HG02840 (cell line): ENCODE data around the gene ZNF532.
"Not testable (repeated sequence)": the region's sequence is repeated elsewhere in the genome, so short reads cannot be mapped to it uniquely, and the experiment has no call there.

ENCODE experiments used
- ATAC-seq: cut with Tn5 transposase; IDR thresholded peaks from one replicate; pipeline ENCODE4 v1.9.1; 2021; ENCODE audit warnings: mild to moderate bottlenecking, moderate library complexity, moderate number of reproducible peaks; ENCODE audit not compliant: unreplicated experiment, low FRiP score

The ZNF532 gene

GRCh38 chr18:58896734-58897508 lies 32.2 kb downstream of the ZNF532 start:
- no peak for ATAC-seq

GRCh38 chr18:58898010-58898799 lies 33.5 kb downstream of the ZNF532 start:
- no peak for ATAC-seq

DNA sequence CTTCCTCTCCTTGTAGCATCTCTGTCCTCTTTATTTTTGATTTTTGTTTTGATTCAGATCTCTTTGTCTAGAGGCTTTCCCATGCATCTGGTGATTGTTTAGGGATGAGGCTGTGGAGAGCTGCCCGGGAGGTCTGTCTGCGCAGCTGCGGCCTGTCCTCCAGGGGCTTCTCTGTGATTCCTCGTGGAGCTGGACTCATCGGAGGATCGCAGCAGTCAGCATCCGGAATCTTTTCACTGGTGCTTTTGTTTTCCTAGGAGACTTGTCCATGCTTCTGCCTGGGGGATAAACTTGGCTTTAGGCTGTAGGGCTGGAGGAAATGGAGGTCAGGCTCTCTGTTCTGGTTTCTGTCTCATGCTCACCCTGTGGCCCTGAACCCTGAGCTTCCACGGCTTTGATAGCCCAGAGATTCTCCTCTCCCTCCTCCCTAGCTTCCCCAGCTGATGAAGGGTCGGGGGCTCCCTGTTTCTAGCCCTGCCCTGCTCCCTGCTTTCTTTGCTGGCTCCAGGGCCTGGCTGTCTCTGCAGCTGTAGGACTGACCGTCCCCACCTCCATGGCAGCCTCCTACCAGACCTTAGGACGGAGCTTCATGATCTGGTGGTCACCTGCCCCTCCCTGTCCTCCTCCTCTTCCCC lies 35.5 kb downstream of the ZNF532 start:
- ATAC-seq: no peak

GRCh38 chr18:58901143-58901542 lies 36.5 kb downstream of the ZNF532 start:
- ATAC-seq: no peak

DNA sequence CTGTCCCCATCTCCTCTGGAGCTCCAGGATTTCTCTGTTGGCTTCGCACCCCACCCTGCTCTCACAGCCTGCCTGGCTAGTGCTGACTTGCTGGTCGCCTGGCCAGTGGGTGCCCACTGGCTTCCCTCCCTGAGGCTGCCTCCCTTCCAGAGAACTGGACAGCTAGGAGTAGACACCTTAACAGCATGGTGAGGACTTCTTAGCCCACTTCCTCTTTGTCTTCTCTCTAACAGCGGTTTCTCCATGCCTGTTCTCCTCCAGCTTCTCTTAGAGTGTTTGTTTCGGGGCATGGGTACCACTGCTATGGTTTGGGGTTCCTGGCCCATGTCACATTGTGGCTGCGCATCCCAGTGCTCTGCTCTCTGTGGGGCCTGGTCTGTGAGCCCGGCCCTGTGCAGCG lies 37.1 kb downstream of the ZNF532 start:
- ATAC-seq: no peak

GRCh38 chr18:58902961-58903360 lies 38.3 kb downstream of the ZNF532 start:
- ATAC-seq: no peak

DNA sequence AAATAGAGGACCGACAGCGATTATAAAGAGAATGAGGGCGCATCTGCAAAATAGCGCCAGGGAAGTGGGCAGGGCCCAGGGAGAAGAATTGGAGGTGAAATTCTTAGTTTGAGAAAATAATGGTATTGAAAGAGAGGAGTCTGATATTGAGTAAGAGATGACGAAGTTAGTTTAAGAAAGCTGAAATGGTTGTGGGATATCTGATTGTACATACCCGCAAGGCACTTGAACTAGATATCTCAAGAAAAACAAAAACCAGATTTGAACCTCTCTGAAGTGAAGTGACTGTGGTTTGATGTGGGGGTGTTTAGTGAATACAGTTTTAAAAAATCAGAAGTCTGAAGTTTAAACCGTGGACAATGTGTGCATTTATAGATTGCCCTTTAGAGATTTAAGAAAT lies 38.9 kb downstream of the ZNF532 start:
- ATAC-seq: no peak

DNA sequence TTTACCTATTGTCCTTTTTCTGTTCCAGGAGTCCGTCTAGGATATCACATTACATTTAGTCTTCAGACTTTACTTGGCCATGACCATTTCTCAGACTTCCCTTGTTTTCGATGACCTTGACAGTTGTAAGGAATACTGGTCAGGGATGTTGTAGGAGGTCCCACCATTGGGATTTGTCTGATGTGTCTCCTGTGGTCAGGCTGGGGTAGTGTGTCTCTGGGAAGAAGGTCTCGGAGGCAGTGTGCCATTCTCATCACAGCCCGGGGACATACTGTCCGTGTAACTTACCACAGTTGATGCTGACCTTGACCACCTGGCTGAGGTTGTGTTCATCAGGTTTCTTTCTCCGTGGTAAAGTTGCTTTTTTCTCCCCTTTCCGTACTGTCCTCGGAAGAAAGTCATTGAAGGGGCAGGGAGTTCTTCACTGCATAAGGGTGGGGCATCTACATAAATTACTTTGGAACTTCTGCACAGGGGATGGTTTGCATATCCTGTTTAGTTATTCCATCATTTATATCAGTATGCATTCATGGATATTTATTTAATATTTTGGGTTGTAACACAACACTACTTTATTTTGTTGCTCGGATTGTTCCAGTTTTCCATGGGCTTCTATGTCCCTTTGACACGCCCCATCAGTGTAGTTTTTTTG lies 41.2 kb downstream of the ZNF532 start:
- ATAC-seq: no peak

GRCh38 chr18:58908006-58908405 lies 43.3 kb downstream of the ZNF532 start:
- no peak for ATAC-seq

DNA sequence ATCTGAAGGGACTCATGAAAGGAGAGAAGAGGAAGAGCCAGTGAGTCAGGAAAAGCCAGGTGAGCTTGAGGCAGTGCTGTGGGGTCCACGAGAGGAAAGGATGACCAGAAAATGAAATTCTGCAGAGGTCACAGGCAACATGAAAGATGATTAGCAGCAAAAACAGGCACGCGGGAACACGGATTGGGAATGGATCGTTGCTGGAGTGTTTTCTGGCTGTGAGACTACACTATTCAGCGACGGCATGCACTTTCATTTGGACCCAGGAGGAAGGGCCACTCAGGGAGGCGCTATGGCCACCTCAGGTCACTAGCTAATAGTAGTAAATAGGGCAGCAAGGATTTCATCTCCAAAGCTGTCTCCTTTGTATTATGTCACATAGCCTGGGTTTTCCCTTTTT lies 44.8 kb downstream of the ZNF532 start:
- no peak for ATAC-seq

DNA sequence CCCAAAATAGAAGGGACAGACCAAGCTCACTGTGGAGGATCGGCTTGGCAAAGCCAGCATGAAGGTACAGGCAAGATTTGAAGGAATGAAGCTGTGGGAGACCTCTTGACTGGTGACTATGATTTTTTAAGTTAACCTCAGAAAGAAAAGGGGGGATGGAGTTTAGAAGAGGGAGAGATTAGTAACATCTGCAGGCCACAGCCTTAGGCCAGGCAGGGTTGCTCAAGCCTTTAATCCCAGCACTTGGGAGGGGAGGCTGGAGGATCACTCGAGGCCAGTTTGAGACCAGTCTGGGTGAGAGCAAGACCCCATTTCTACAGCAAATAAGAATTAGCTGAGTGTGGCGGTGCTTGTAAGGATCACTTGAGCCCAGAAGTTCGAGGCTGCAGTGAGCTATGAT lies 46.6 kb downstream of the ZNF532 start:
- ATAC-seq: no peak

- no peak for ATAC-seq
Observed at GRCh38 chr18:58911766-58912165, 47.1 kb downstream of the ZNF532 start.

DNA sequence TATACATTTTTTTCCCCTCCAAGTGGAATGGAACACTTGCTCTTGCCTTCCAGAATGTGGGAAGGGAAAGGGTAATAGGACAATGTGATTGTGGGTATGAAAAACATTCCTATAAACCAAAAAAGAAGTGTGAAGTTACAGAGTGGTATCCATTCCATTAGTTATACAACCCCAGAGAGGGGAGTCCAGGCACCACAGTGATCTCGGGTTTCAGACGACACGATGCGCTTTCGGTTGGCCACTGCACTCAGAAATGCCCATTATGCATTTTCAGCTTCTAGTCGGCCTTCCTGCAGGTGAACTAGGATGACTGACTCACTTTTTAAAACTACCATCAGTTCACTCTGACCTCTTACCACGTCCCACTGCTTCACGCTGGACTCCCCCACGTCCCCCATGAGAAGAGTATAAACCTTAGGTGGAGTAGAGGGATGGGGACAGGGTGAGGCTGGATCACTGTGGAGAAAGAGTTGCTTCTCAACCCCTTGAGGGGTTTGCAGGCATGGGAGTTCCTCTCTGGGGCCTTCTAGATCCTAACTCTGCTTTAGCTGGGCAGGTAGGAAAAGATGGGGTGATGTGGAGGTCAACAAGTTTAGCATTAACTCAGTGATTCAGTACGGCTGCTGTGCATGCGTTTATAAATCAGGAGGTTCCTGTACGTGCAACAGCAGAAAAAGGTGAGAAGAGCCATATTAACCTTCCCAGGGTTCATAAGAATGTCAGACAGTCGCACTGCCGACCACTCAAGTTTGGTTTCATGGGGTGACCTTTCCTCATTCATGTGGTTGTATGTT lies 50.5 kb downstream of the ZNF532 start:
- ATAC-seq: no peak

GRCh38 chr18:58915995-58916394 lies 51.3 kb downstream of the ZNF532 start:
- ATAC-seq: no peak

- ATAC-seq: not testable (repeated sequence)
Observed at GRCh38 chr18:58919934-58920333, 55.3 kb downstream of the ZNF532 start.

- no peak for ATAC-seq
Observed at GRCh38 chr18:58922995-58923394, 58.3 kb downstream of the ZNF532 start.

GRCh38 chr18:58924473-58924872 lies 59.8 kb downstream of the ZNF532 start:
- no peak for ATAC-seq

GRCh38 chr18:58927659-58928058 lies 63.0 kb downstream of the ZNF532 start:
- ATAC-seq: no peak

DNA sequence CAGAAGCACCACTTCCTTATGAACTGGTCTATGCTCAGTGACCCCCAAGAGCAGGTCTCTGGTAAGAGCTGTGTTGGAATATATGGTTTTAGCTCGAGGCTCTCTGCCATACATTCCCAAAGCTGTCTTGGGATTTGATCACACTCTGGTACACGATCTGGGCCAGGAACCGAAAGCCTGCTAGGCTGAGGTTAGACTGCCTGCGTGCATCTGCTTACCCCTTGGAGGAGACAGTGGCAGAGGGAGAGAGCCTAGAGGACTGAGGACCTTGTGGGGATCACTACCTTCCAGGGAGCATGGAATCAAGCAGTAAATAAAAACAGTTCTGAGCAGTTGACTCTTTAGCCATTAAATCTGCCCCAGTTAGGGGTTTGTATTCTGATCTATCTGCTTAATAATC lies 63.7 kb downstream of the ZNF532 start:
- ATAC-seq: no peak

GRCh38 chr18:58929206-58929605 lies 64.5 kb downstream of the ZNF532 start:
- no peak for ATAC-seq
